Neural cell (in vitro differentiated cells): ENCODE results near the gene CPNE5. TPM values are rescaled to one million over a fixed set of nuclear protein-coding genes. Genes with fewer than 3 reads are reported as not detected.

Experiments used
- H2AFZ ChIP-seq: fragments of 200-600, 300-800 bp; sonication (generic), shearing (Covaris generic); 2 replicates; pipeline ENCODE4 v1.6.0; 2014; ENCODE audit warnings: low read depth, mild to moderate bottlenecking, antibody characterized with exemption, low read length, moderate library complexity
- H3F3A ChIP-seq: fragments of 200-600 bp; shearing (Covaris generic); 2 replicates; pipeline ENCODE4 v1.6.1; 2016; ENCODE audit warnings: mild to moderate bottlenecking, moderate library complexity, mixed read lengths, antibody characterized with exemption, low read length; ENCODE audit not compliant: insufficient read depth, poor library complexity, severe bottlenecking
- H3K27ac ChIP-seq: fragments of 200-600, 300-800 bp; sonication (generic), shearing (Covaris generic); 2 replicates; pipeline ENCODE4 v1.5.1; 2014; ENCODE audit warnings: mild to moderate bottlenecking, low read length, moderate library complexity
- H3K27me3 ChIP-seq: fragments of 300-800, 200-600 bp; sonication (generic), shearing (Covaris generic); 2 replicates; pipeline ENCODE4 v1.6.0; 2014; ENCODE audit warnings: mild to moderate bottlenecking, low read depth, low read length, moderate library complexity; ENCODE audit not compliant: insufficient read depth
- H3K36me3 ChIP-seq: fragments of 300-800, 200-600 bp; sonication (generic), shearing (Covaris generic); 2 replicates; pipeline ENCODE4 v1.5.1; 2014; ENCODE audit warnings: mild to moderate bottlenecking, antibody characterized with exemption, low read length, moderate library complexity; ENCODE audit not compliant: insufficient read depth
- H3K4me2 ChIP-seq: fragments of 300-800, 200-600 bp; sonication (generic), shearing (Covaris generic); 2 replicates; pipeline ENCODE4 v1.6.0; 2014; ENCODE audit warnings: mild to moderate bottlenecking, low read length
- H3K4me3 ChIP-seq: fragments of 300-800, 200-600 bp; sonication (generic), shearing (Covaris generic); 2 replicates; pipeline ENCODE4 v1.5.1; 2014; ENCODE audit warnings: mild to moderate bottlenecking, low read length, moderate library complexity
- H3K79me2 ChIP-seq: fragments of 200-600 bp; shearing (Covaris generic); replicated peaks from 2 replicates; pipeline ENCODE4 v1.6.0; 2014; ENCODE audit warnings: mild to moderate bottlenecking, low read length, moderate library complexity; ENCODE audit not compliant: insufficient read depth
- H3K9ac ChIP-seq: fragments of 300-800, 200-600 bp; sonication (generic), shearing (Covaris generic); 2 replicates; pipeline ENCODE4 v1.6.1; 2016; ENCODE audit warnings: mild to moderate bottlenecking, low read length, mixed read lengths
- H3K9me2 ChIP-seq: fragments of 200-600 bp; shearing (Covaris generic); 2 replicates; pipeline ENCODE4 v1.6.1; 2016; ENCODE audit warnings: mild to moderate bottlenecking, low read length, mixed read lengths; ENCODE audit not compliant: insufficient read depth
- H3K9me3 ChIP-seq: fragments of 200-600, 300-800 bp; sonication (generic), shearing (Covaris generic); 2 replicates; pipeline ENCODE4 v1.6.1; 2016; ENCODE audit warnings: mild to moderate bottlenecking, mixed run types, low read length, moderate library complexity, mixed read lengths
- H4K20me1 ChIP-seq: fragments of 200-600 bp; shearing (Covaris generic); 2 replicates; pipeline ENCODE4 v1.6.1; 2016; ENCODE audit warnings: mild to moderate bottlenecking, mixed run types; ENCODE audit not compliant: insufficient read depth
- EP300 ChIP-seq: fragments of 450-650 bp; conservative IDR thresholded peaks from 2 replicates; pipeline ENCODE4 v1.6.1; 2014; ENCODE audit warnings: antibody characterized with exemption, mild to moderate bottlenecking, moderate library complexity; ENCODE audit not compliant: poor library complexity, severe bottlenecking
- EZH2 ChIP-seq: fragments of 200-600, 300-800 bp; shearing (Covaris generic), sonication (generic); IDR thresholded peaks from 2 replicates; pipeline ENCODE4 v1.6.1; 2014; ENCODE audit warnings: antibody characterized with exemption, low read length, borderline replicate concordance, mild to moderate bottlenecking; ENCODE audit not compliant: insufficient read depth, poor library complexity, severe bottlenecking
- MXI1 ChIP-seq: fragments of 450-650 bp; conservative IDR thresholded peaks from 2 replicates; pipeline ENCODE4 v1.6.1; 2014; ENCODE audit warnings: antibody characterized with exemption, mild to moderate bottlenecking; ENCODE audit not compliant: poor library complexity, severe bottlenecking
- POLR2AphosphoS5 ChIP-seq: IDR thresholded peaks from 2 replicates; pipeline ENCODE4 v1.6.1; 2012
- RAD21 ChIP-seq: fragments of 450-650 bp; conservative IDR thresholded peaks from 2 replicates; pipeline ENCODE4 v1.6.1; 2014; ENCODE audit warnings: antibody characterized with exemption, mild to moderate bottlenecking, moderate library complexity
- REST ChIP-seq: IDR thresholded peaks from 2 replicates; pipeline ENCODE4 v1.6.1; 2012; ENCODE audit warnings: borderline replicate concordance
- SMC3 ChIP-seq: fragments of 450-650 bp; conservative IDR thresholded peaks from 2 replicates; pipeline ENCODE4 v1.6.1; 2014; ENCODE audit warnings: antibody characterized with exemption, mild to moderate bottlenecking, moderate library complexity; ENCODE audit not compliant: poor library complexity
- TAF1 ChIP-seq: IDR thresholded peaks from 2 replicates; pipeline ENCODE4 v1.6.1; 2012; ENCODE audit warnings: low read depth
- polyA plus RNA-seq: library from polyadenylated mRNA; depleted of rRNA; stranded (reverse); fragments of >200 nt; gene quantifications from 2 replicates; pipeline ENCODE4 v1.2.3, GENCODE V29; 2014
- TF ChIP-seq, protein P1 (sequence below): fragments of 450-650 bp; IDR thresholded peaks from 2 replicates; pipeline ENCODE4 v1.5.1; 2014; ENCODE audit warnings: antibody characterized with exemption, mild to moderate bottlenecking, moderate library complexity; ENCODE audit not compliant: poor library complexity, severe bottlenecking

Gene CPNE5
- polyA plus RNA-seq, 1 donor from 2014 or later = 8.7 TPM

- Histone ChIP-seq H3K36me3 (no peaks in the 10 kb centered on the region), H2AFZ (no peak overlapping the region), H3K27me3 (no peaks in the 10 kb centered on the region), H3K4me2 (peak overlapping the region; percentile 94), H3K79me2 (peaks cover 10% of the 10 kb centered on the region), H3K9me3 (no peaks in the 10 kb centered on the region), H3K4me3 (peak overlapping the region; percentile 92), H3F3A (peaks cover 3% of the 10 kb centered on the region), H3K9me2 (no peaks in the 10 kb centered on the region), H3K27ac (no peak overlapping the region), H4K20me1 (no peaks in the 10 kb centered on the region), H3K9ac (peak overlapping the region; percentile 82)
- TF ChIP-seq TAF1 (no peak), EZH2 (no peak), MXI1 (no peak), REST (no peak), POLR2AphosphoS5 (no peak), RAD21 (no peak), EP300 (no peak), SMC3 (no peak)
- TF ChIP-seq, protein P1, sequence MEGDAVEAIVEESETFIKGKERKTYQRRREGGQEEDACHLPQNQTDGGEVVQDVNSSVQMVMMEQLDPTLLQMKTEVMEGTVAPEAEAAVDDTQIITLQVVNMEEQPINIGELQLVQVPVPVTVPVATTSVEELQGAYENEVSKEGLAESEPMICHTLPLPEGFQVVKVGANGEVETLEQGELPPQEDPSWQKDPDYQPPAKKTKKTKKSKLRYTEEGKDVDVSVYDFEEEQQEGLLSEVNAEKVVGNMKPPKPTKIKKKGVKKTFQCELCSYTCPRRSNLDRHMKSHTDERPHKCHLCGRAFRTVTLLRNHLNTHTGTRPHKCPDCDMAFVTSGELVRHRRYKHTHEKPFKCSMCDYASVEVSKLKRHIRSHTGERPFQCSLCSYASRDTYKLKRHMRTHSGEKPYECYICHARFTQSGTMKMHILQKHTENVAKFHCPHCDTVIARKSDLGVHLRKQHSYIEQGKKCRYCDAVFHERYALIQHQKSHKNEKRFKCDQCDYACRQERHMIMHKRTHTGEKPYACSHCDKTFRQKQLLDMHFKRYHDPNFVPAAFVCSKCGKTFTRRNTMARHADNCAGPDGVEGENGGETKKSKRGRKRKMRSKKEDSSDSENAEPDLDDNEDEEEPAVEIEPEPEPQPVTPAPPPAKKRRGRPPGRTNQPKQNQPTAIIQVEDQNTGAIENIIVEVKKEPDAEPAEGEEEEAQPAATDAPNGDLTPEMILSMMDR = no peak
These were observed 47.8 kb upstream of the CPNE5 start for GRCh38 chr6:36886950-36887618.

GRCh38 chr6:36885461-36886401 is 46.5 kb upstream of the CPNE5 start, which contains the start of gene C6orf89:
C6orf89 (plus strand) TSS chr6:36885952; CDS start chr6:36899445, 13,493 bp downstream.
- peak within 1 kb of the TSS; percentile 92 for H3K4me3 ChIP-seq
- no peaks in the 10 kb centered on the region for H3K27me3 ChIP-seq
- no peaks in the 10 kb centered on the region for H3K9me2 ChIP-seq
- H3K4me2 ChIP-seq = peak within 1 kb of the TSS; percentile 94
- H3K27ac ChIP-seq = peak within 1 kb of the TSS; percentile 77
- peak within 1 kb of the TSS; percentile 82 for H3K9ac ChIP-seq
- peaks cover 10% of the 10 kb centered on the region for H3K79me2 ChIP-seq
- peak within 1 kb of the TSS; percentile 99 for H2AFZ ChIP-seq
- TF ChIP-seq SMC3 = peak; percentile 98
- TF ChIP-seq MXI1 = peak; percentile 89
- peak; percentile 16 for TF ChIP-seq REST
- peak; percentile 82 for TF ChIP-seq RAD21
- TF ChIP-seq POLR2AphosphoS5 = peak; percentile 86
- peak; percentile 80 for TF ChIP-seq EP300
- TF ChIP-seq EZH2 = no peak
- TF ChIP-seq TAF1 = no peak
- TF ChIP-seq, protein P1 = peak; percentile 99
- H3K9me3 ChIP-seq = no peaks in the 10 kb centered on the region
- H3F3A ChIP-seq = peaks cover 3% of the 10 kb centered on the region
- H3K36me3 ChIP-seq = no peaks in the 10 kb centered on the region
- no peaks in the 10 kb centered on the region for H4K20me1 ChIP-seq
